BLaER1 (cell line): ENCODE measurements around the gene TRAF4.
"Not testable (repeated sequence)": the region's sequence is repeated elsewhere in the genome, so short reads cannot be mapped to it uniquely, and the experiment has no call there.

Source experiments
- H3K27ac ChIP-seq: shearing (Covaris generic); formaldehyde crosslinking; 2 replicates; pipeline ENCODE4 v1.8.1; 2022
- H3K27me3 ChIP-seq: shearing (Covaris generic); formaldehyde crosslinking; 2 replicates; pipeline ENCODE4 v1.8.1; 2022
- H3K36me3 ChIP-seq: shearing (Covaris generic); formaldehyde crosslinking; 2 replicates; pipeline ENCODE4 v1.8.1; 2022
- H3K4me1 ChIP-seq: shearing (Covaris generic); formaldehyde crosslinking; 2 replicates; pipeline ENCODE4 v1.8.1; 2022
- H3K4me2 ChIP-seq: shearing (Covaris generic); formaldehyde crosslinking; 2 replicates; pipeline ENCODE4 v1.8.1; 2022
- H3K4me3 ChIP-seq: shearing (Covaris generic); formaldehyde crosslinking; 2 replicates; pipeline ENCODE4 v1.8.1; 2022
- H3K9ac ChIP-seq: shearing (Covaris generic); formaldehyde crosslinking; 2 replicates; pipeline ENCODE4 v1.8.1; 2022
- H3K9me3 ChIP-seq: shearing (Covaris generic); formaldehyde crosslinking; 2 replicates; pipeline ENCODE4 v1.8.1; 2022
- H4K20me1 ChIP-seq: shearing (Covaris generic); formaldehyde crosslinking; 2 replicates; pipeline ENCODE4 v1.8.1; 2022
- Cebpa-rat ChIP-seq: shearing (Covaris generic); IDR thresholded peaks from 2 replicates; pipeline ENCODE4 v1.8.1; 2022

The TRAF4 gene

GRCh38 chr17:28728364-28729200 is 15.2 kb upstream of the TRAF4 start, which contains the start of gene NEK8:
Gene NEK8 (plus strand): TSS chr17:28728788. CDS start chr17:28728814, 26 bp downstream.
- Histone ChIP-seq H3K27ac (peak within 1 kb of the TSS; percentile 91), H4K20me1 (peaks cover 22% of the 10 kb centered on the region), H3K4me2 (peak within 1 kb of the TSS; percentile 100), H3K27me3 (no peaks in the 10 kb centered on the region), H3K9ac (peak within 1 kb of the TSS; percentile 86), H3K4me3 (peak within 1 kb of the TSS; percentile 84), H3K4me1 (peaks cover 49% of the 10 kb centered on the region), H3K9me3 (no peaks in the 10 kb centered on the region), H3K36me3 (peaks cover 17% of the 10 kb centered on the region)
- no peak for TF ChIP-seq Cebpa-rat

GRCh38 chr17:28729950-28730330 is 13.9 kb upstream of the TRAF4 start:
- H3K4me2 ChIP-seq = 0 out of 2 replicates have a peak overlapping the region, but pooled peaks have one; percentile 100
- peaks cover 16% of the 10 kb centered on the region; the same call in 1 of the 2 replicates for H3K36me3 ChIP-seq
- no peaks in the 10 kb centered on the region for H3K9me3 ChIP-seq
- TF ChIP-seq Cebpa-rat = no peak
- H3K9ac ChIP-seq = no peak overlapping the region
- H3K27ac ChIP-seq = no peak overlapping the region
- H3K4me1 ChIP-seq = peaks cover 46% of the 10 kb centered on the region
- no peaks in the 10 kb centered on the region for H3K27me3 ChIP-seq
- H3K4me3 ChIP-seq = no peak overlapping the region
- H4K20me1 ChIP-seq = peaks cover 9% of the 10 kb centered on the region

- H3K4me2 ChIP-seq = no peak overlapping the region
- H3K4me1 ChIP-seq = peaks cover 45% of the 10 kb centered on the region
- H3K27ac ChIP-seq = no peak overlapping the region
- TF ChIP-seq Cebpa-rat = no peak
- H3K27me3 ChIP-seq = no peaks in the 10 kb centered on the region
- H3K9ac ChIP-seq = no peak overlapping the region
- peaks cover 19% of the 10 kb centered on the region; the same call in 1 of the 2 replicates for H3K36me3 ChIP-seq
- H3K4me3 ChIP-seq = no peak overlapping the region
- no peaks in the 10 kb centered on the region for H4K20me1 ChIP-seq
- H3K9me3 ChIP-seq = peaks cover 3% of the 10 kb centered on the region; the same call in 1 of the 2 replicates
These were observed 10.5 kb upstream of the TRAF4 start for GRCh38 chr17:28733346-28733745.

DNA sequence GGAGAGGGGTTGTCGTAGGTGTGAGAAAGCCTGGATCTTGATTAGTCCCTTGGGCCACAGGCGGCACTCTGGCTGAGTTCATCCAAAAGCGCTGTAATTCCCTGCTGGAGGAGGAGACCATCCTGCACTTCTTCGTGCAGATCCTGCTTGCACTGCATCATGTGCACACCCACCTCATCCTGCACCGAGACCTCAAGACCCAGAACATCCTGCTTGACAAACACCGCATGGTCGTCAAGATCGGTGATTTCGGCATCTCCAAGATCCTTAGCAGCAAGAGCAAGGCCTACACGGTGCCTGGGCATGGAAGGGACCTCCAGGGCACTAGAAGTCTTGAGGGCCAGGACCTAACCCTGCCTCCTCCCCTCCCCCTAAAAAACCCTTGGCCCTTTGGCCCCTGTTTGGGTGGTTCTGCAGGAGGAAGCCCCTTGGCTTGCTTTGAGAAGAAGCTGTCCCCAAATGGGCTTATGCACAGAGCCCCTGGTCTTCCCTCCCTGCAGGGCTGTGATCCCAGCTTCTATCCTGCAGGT is 9.0 kb upstream of the TRAF4 start:
- Histone ChIP-seq H3K4me3 (no peak overlapping the region), H3K9ac (no peak overlapping the region), H3K4me2 (0 out of 2 replicates have a peak overlapping the region, but pooled peaks have one; percentile 2), H3K27ac (0 out of 2 replicates have a peak overlapping the region, but pooled peaks have one; percentile 4), H4K20me1 (no peaks in the 10 kb centered on the region), H3K9me3 (peaks cover 3% of the 10 kb centered on the region; the same call in 1 of the 2 replicates), H3K36me3 (peaks cover 19% of the 10 kb centered on the region; the same call in 1 of the 2 replicates), H3K27me3 (no peaks in the 10 kb centered on the region), H3K4me1 (peaks cover 51% of the 10 kb centered on the region)
- no peak for TF ChIP-seq Cebpa-rat

GRCh38 chr17:28735242-28735722 is 8.5 kb upstream of the TRAF4 start:
- Histone ChIP-seq H3K27ac (0 out of 2 replicates have a peak overlapping the region, but pooled peaks have one; percentile 4), H3K4me2 (0 out of 2 replicates have a peak overlapping the region, but pooled peaks have one; percentile 2), H3K9ac (no peak overlapping the region), H3K4me3 (no peak overlapping the region), H3K9me3 (peaks cover 3% of the 10 kb centered on the region; the same call in 1 of the 2 replicates), H4K20me1 (no peaks in the 10 kb centered on the region), H3K36me3 (peaks cover 19% of the 10 kb centered on the region; the same call in 1 of the 2 replicates), H3K4me1 (peaks cover 51% of the 10 kb centered on the region), H3K27me3 (no peaks in the 10 kb centered on the region)
- no peak for TF ChIP-seq Cebpa-rat

DNA sequence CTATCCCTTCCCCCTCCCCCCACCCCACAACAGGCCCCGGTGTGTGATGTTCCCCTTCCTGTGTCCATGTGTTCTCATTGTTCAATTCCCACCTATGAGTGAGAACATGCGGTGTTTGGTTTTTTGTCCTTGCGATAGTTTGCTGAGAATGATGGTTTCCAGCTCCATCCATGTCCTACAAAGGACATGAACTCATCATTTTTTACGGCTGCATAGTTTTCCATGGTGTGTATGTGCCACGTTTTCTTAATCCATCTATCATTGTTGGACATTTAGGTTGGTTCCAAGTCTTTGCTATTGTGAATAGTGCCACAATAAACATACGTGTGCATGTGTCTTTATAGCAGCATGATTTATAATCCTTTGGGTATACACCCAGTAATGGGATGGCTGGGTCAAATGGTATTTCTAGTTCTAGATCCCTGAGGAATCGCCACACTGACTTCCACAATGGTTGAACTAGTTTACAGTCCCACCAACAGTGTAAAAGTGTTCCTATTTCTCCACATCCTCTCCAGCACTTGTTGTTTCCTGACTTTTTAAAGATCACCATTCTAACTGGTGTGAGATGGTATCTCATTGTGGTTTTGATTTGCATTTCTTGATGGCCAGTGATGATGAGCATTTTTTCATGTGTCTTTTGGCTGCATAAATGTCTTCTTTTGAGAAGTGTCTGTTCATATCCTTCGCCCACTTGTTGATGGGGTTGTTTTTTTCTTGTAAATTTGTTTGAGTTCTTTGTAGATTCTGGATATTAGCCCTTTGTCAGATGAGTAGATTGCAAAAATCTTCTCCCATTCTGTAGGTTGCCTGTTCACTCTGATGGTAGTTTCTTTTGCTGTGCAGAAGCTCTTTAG is 7.7 kb upstream of the TRAF4 start:
- H3K9ac ChIP-seq, H3K4me3 ChIP-seq, H3K27me3 ChIP-seq, H3K4me2 ChIP-seq, H3K9me3 ChIP-seq, H3K27ac ChIP-seq, H4K20me1 ChIP-seq: not testable (repeated sequence)
- peaks cover 58% of the 10 kb centered on the region for H3K4me1 ChIP-seq
- peaks cover 19% of the 10 kb centered on the region; the same call in 1 of the 2 replicates for H3K36me3 ChIP-seq

- TF ChIP-seq Cebpa-rat = no peak
- Histone ChIP-seq H3K4me3 (peak overlapping the region; percentile 23; the same call in 1 of the 2 replicates), H3K9ac (0 out of 2 replicates have a peak overlapping the region, but pooled peaks have one; percentile 51), H3K36me3 (peaks cover 19% of the 10 kb centered on the region; the same call in 1 of the 2 replicates), H3K27me3 (no peaks in the 10 kb centered on the region), H3K9me3 (peaks cover 3% of the 10 kb centered on the region; the same call in 1 of the 2 replicates), H4K20me1 (no peaks in the 10 kb centered on the region), H3K27ac (peak overlapping the region; percentile 84), H3K4me2 (peak overlapping the region; percentile 96), H3K4me1 (peaks cover 70% of the 10 kb centered on the region)
These were observed 6.5 kb upstream of the TRAF4 start for GRCh38 chr17:28737316-28737715.

DNA sequence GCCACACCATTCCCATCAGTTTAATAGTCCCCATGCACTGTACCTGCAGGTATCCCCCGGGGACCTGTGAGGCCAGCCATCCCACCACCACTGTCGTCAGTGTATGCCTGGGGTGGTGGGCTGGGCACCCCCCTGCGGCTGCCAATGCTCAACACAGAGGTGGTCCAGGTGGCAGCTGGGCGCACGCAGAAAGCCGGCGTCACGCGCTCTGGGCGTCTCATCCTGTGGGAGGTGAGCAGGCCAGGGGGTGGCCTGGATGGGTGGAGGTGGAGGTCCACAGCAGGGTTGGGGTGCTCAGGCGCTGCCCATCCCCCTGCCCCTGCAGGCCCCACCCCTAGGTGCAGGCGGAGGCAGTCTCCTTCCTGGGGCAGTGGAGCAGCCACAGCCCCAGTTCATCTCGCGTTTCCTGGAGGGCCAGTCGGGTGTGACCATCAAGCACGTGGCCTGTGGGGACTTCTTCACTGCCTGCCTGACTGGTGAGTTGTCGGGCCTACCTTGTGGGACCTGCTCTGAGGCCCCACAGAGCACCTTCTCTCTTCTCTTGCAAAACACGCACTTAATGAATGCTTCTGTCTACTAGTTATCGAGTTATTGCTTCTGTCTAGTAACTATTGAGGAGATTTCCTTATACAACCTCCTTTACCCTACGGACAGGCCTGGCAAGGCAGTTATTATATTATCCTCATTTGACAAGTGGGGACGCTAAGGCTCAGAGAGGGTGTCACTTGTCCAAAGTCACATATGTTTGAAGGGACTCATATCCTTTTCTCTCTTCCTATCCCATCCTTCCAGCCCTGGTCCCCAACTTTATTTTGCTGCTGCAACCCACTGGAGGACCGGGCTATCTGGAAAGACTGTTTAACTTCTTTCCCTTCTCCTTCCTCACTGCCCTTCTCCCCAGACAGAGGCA is 5.8 kb upstream of the TRAF4 start:
- H3K9ac ChIP-seq = peak overlapping the region; percentile 51
- H3K27ac ChIP-seq = peak overlapping the region; percentile 84
- H3K27me3 ChIP-seq = no peaks in the 10 kb centered on the region
- H3K9me3 ChIP-seq = peaks cover 3% of the 10 kb centered on the region; the same call in 1 of the 2 replicates
- H3K4me3 ChIP-seq = peak overlapping the region; percentile 30
- no peaks in the 10 kb centered on the region for H4K20me1 ChIP-seq
- peaks cover 19% of the 10 kb centered on the region; the same call in 1 of the 2 replicates for H3K36me3 ChIP-seq
- TF ChIP-seq Cebpa-rat = no peak
- peaks cover 77% of the 10 kb centered on the region for H3K4me1 ChIP-seq
- peak overlapping the region; percentile 96 for H3K4me2 ChIP-seq
